Measurements from ENCODE around the gene TRPM5. TPM values are rescaled to one million over a fixed set of nuclear protein-coding genes. Genes with fewer than 3 reads are reported as not detected.

The TRPM5 gene
- polyA plus RNA-seq, 1 donor: 0.87 TPM

DNA sequence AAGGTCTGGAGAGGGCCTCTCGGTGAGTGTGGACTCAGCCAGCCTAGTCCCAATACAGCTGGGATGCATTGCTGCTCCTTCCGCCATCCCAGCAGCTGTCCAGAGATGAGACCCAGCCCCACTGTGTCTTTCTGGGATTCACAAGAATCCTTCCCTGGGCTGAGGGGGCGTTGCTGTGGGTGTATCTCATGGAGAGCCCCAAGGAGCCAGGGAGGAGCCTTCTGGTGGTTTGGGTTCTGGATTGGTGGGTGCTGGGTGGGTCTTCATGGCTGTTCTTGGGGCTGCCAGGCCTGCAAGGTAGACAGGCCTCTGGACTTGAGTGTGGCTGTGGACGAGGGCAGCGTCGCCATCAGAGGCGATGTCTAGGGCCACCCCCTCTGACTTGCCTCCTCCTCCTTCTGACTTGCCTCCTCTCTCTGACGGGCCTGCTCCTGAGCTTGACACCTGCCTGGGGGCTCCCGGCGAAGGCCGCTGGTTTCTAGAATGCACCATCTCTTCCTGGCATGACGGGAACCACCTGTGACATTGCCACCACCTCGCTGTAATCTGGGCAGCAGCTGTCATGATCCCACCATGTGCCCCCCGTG lies 17.7 kb upstream of the TRPM5 start:
- H3K4me3 ChIP-seq (ENCODE audit: low read length): no peak overlapping the region
- DNase-seq: no peak
- H3K4me1 ChIP-seq (ENCODE audit: control insufficient read depth, insufficient read depth, low read length): peaks cover 44% of the 10 kb centered on the region
- H3K27me3 ChIP-seq (ENCODE audit: control insufficient read depth, insufficient read depth, low read length): no peaks in the 10 kb centered on the region
- no peaks in the 10 kb centered on the region for H3K9me3 ChIP-seq (ENCODE audit: control insufficient read depth, low read depth, low read length)
- no peak overlapping the region for H3K27ac ChIP-seq (ENCODE audit: low read length)
- WGBS (ENCODE audit: insufficient coverage, low lambda C conversion rate): no CpG with 5 or more reads among the region's 14 CpGs
- no peaks in the 10 kb centered on the region for H3K36me3 ChIP-seq (ENCODE audit: control insufficient read depth, insufficient read depth, low read length)

DNA sequence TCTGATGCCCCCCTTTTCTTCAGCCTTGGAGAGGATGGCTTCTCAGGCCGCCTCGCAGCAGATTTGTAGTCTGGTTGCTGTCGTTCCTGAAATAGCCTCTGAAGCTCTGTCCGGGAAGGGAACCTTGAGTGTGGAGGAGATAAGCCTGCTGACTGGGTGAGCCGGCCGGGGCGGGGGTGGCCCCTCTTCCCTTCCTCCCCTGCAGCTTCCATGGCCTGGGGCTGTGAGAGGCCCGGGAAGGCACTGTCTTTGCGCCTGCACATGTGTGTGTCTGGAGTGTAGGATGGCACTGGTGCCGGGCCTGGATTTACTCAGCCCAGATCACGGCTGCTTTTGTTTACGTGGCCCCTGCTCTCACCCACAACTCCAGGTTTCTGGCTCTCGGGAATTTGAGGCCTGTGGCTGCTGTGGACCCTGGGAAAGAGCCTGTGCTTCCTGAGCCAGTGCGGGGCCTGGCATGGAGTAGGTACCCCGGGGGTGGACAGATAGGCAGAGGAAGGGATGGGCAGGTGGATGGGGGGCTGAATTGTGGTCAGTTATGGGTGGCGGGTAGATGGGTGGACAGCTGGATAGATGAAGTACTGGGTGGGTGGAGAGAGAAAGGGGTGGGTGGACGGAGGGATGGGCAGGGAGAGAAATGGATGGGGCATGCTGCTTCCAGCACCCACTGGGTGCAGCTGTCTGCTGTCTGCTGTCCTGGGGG lies 17.1 kb upstream of the TRPM5 start:
- Histone ChIP-seq H3K27me3 (ENCODE audit: control insufficient read depth, insufficient read depth, low read length) (no peaks in the 10 kb centered on the region), H3K4me3 (ENCODE audit: low read length) (no peak overlapping the region), H3K4me1 (ENCODE audit: control insufficient read depth, insufficient read depth, low read length) (peaks cover 44% of the 10 kb centered on the region), H3K27ac (ENCODE audit: low read length) (peak overlapping the region; percentile 75), H3K36me3 (ENCODE audit: control insufficient read depth, insufficient read depth, low read length) (no peaks in the 10 kb centered on the region), H3K9me3 (ENCODE audit: control insufficient read depth, low read depth, low read length) (no peaks in the 10 kb centered on the region)
- DNase-seq: no peak
- 100% methylated on average over 1 of the region's 17 CpGs for WGBS (ENCODE audit: insufficient coverage, low lambda C conversion rate)

DNA sequence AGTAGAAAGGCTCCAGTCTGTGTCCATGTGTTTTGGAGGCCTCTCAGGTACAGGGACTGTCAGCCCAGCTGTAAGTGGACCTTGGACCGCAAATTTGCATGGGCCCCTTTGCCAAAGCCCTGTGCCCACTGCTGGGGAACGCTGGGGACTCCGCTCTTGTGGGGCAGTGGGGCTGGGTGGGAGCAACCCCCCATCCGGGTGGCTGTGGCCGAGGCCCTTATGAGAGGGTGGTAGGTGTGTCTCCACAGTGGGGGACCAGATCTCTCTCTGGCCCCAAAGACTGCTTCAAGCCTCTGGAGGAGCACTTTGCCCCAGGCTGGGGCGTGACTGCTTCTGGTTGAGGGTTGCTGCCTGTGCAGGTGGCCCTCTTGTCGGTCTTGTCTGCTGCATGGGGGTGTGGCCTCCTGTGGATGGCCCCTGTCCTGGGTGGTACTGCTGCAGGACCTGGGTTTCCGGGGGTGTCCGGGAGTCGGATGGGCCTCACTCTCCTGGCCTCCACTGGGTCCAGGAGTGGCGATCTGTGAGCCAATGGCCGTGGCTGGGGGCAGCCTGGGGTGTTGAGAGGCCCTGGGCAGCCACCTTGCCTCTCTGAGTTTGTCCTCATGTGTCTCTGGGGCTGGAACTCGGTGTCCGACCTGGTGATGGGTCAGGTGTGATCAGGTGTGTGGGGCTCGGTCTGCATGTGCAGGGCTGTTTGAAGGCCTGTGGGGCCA lies 16.4 kb upstream of the TRPM5 start:
- H3K9me3 ChIP-seq (ENCODE audit: control insufficient read depth, low read depth, low read length): no peaks in the 10 kb centered on the region
- WGBS (ENCODE audit: insufficient coverage, low lambda C conversion rate): no CpG with 5 or more reads among the region's 15 CpGs
- H3K4me1 ChIP-seq (ENCODE audit: control insufficient read depth, insufficient read depth, low read length): peaks cover 44% of the 10 kb centered on the region
- peak; percentile 59 to 93 for DNase-seq
- H3K36me3 ChIP-seq (ENCODE audit: control insufficient read depth, insufficient read depth, low read length): no peaks in the 10 kb centered on the region
- H3K27me3 ChIP-seq (ENCODE audit: control insufficient read depth, insufficient read depth, low read length): no peaks in the 10 kb centered on the region
- H3K4me3 ChIP-seq (ENCODE audit: low read length): no peak overlapping the region
- peak overlapping the region; percentile 75 for H3K27ac ChIP-seq (ENCODE audit: low read length)

DNA sequence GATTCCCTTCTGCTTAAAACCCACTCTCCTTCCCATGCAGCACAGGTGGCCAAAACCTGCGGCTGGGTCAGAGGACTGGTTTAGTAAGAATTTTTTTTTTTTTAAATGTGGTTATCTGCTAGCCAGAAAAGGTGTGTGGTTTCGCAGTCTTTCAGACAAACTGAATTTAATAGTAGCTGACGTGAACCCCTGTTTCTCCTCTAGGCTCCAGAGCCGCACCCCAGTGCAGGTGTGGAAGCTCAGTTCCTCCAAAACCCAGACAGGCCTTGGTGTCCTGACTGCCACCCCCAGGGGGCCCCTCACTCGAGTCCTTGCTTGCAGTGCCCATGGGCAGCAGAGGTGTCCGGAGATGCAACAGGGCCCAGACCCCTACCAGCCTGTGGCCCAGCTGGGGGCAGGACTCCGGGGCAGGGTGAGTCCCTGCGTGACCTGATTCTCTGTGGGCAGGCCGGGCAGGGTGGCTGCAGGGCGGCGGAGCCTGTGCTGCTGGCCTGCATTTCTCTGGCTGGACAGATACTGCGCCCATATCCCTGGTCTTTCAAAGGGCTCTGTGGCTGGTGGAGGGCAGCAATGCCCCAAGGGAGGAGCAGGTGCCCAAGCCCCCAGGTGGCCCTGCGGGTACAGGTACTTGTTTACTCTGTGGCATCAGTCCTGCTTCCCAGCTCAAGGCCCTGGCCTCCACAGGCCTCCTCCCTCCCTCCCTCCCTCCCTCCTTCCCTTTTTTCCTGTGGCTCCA lies 15.7 kb upstream of the TRPM5 start:
- no peak for DNase-seq
- Histone ChIP-seq H3K4me1 (ENCODE audit: control insufficient read depth, insufficient read depth, low read length) (peaks cover 44% of the 10 kb centered on the region), H3K27me3 (ENCODE audit: control insufficient read depth, insufficient read depth, low read length) (no peaks in the 10 kb centered on the region), H3K4me3 (ENCODE audit: low read length) (no peak overlapping the region), H3K9me3 (ENCODE audit: control insufficient read depth, low read depth, low read length) (no peaks in the 10 kb centered on the region), H3K36me3 (ENCODE audit: control insufficient read depth, insufficient read depth, low read length) (no peaks in the 10 kb centered on the region), H3K27ac (ENCODE audit: low read length) (peak overlapping the region; percentile 75)
- WGBS (ENCODE audit: insufficient coverage, low lambda C conversion rate): 82% methylated on average over 2 of the region's 13 CpGs

DNA sequence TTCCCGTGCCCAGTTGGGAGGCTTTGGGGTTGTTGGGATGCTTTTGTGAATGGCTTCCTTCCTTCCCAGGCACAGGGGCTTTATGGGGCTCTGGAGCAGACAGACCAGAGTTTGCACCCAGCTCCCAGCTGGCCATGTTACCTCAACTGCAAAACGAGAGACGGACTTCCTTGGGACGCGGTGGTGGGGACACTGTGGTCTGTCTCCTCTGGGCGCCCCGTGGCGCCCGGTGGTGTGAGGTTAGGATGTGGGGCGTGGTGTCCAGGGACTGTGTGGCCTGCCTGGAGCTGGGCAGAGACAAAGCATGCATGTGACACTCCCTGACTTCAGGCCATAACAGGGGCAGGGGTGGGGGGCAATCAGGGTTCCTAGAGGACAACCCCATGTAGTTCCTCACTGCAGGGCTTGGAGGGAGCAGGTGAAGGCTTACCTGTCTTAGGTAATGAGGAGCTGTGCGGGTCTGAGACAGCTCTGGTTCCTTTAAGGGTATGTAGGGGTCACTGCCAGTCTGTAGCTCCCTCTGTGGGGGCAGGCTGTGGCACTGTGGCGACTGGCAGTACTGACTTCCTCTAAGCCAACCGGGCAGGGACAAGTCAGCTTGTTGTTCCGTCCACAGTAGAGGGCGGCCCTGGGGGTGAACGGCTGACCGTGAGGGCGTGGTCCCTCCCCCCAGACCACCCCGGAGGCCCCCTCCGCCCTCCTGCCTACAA lies 14.9 kb upstream of the TRPM5 start:
- Histone ChIP-seq H3K4me3 (ENCODE audit: low read length) (no peak overlapping the region), H3K27ac (ENCODE audit: low read length) (no peak overlapping the region), H3K27me3 (ENCODE audit: control insufficient read depth, insufficient read depth, low read length) (no peaks in the 10 kb centered on the region), H3K4me1 (ENCODE audit: control insufficient read depth, insufficient read depth, low read length) (peaks cover 44% of the 10 kb centered on the region), H3K9me3 (ENCODE audit: control insufficient read depth, low read depth, low read length) (no peaks in the 10 kb centered on the region), H3K36me3 (ENCODE audit: control insufficient read depth, insufficient read depth, low read length) (no peaks in the 10 kb centered on the region)
- DNase-seq: no peak
- no CpG with 5 or more reads among the region's 20 CpGs for WGBS (ENCODE audit: insufficient coverage, low lambda C conversion rate)

DNA sequence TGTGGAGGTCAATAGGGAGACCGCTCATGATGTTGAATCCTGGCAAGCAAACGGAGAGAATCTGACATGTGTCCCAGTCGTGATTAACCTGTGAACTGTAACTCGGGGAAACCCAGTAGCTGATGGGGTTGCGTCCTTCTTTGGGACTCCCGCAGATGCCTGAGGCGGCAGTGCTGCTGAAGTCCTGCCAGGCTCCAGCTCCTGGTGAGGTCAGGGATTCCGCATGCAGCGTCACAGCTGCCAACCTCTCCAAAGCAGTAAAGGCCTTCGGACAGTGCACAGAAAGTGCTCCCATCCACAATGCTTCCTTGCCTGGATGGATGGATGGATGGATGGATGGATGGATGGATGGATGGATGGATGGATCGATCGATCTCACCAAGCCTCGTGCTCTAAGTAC lies 14.0 kb upstream of the TRPM5 start:
- peaks cover 37% of the 10 kb centered on the region for H3K4me1 ChIP-seq (ENCODE audit: control insufficient read depth, insufficient read depth, low read length)
- H3K4me3 ChIP-seq (ENCODE audit: low read length): no peak overlapping the region
- no peaks in the 10 kb centered on the region for H3K9me3 ChIP-seq (ENCODE audit: control insufficient read depth, low read depth, low read length)
- WGBS (ENCODE audit: insufficient coverage, low lambda C conversion rate): no CpG with 5 or more reads among the region's 13 CpGs
- no peaks in the 10 kb centered on the region for H3K36me3 ChIP-seq (ENCODE audit: control insufficient read depth, insufficient read depth, low read length)
- H3K27me3 ChIP-seq (ENCODE audit: control insufficient read depth, insufficient read depth, low read length): no peaks in the 10 kb centered on the region
- no peak overlapping the region for H3K27ac ChIP-seq (ENCODE audit: low read length)
- no peak for DNase-seq

DNA sequence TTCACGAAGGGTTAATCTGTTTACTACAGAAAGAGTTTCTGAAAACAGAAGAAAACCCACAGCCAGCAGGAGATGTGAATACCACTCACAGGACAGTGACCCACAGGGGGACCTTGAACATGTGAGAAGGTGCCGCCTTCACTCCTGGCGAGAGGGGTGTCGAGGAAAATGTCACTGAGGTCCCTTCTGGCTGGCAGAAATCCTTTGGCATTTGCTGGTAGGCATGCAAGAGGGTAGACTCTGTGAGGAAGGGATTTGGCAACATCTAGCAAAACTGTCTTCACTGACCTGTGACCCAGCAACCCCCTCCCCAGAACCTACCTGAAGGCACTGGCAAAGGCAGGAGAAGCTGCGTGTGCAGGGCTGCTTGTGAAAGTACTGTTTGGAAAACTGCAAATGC lies 9.1 kb upstream of the TRPM5 start:
- no peak overlapping the region for H3K4me3 ChIP-seq (ENCODE audit: low read length)
- H3K27ac ChIP-seq (ENCODE audit: low read length): no peak overlapping the region
- H3K36me3 ChIP-seq (ENCODE audit: control insufficient read depth, insufficient read depth, low read length): no peaks in the 10 kb centered on the region
- H3K4me1 ChIP-seq (ENCODE audit: control insufficient read depth, insufficient read depth, low read length): no peaks in the 10 kb centered on the region
- DNase-seq: no peak
- 100% methylated on average over 1 of the region's 5 CpGs for WGBS (ENCODE audit: insufficient coverage, low lambda C conversion rate)
- H3K9me3 ChIP-seq (ENCODE audit: control insufficient read depth, low read depth, low read length): no peaks in the 10 kb centered on the region
- no peaks in the 10 kb centered on the region for H3K27me3 ChIP-seq (ENCODE audit: control insufficient read depth, insufficient read depth, low read length)

DNA sequence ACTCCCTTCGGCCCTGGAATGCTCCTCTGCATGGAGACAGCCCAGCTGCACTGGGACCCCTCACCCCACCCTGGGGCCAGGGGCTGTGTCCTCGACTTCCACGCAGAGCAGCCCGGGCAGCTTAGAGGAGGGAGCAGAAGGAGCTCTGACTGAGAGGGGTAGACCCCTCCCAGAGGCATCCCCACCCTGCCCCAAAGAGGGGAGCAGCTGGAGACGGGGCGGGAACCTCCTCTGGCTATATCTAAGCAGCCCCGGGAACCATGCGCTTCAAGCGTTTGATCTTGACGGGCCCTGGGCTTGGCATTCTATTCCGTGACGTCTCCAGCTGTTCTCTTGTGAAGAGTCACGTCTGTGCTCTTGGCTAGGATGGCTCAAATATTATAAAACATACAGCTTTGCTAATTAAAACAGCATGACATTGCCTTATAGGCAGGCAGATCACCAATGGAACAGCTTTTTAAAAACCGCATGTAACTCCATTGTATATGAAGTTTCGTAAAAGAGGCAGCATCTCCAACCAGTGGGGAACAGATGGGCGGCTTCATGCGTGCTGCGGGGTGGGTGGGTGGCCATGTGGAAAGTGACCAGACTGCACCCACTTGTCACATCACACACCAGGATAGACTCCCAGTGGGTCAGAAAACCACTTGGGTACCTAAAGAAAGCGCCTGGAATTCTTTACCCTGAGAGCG lies 8.2 kb upstream of the TRPM5 start:
- H3K27me3 ChIP-seq (ENCODE audit: control insufficient read depth, insufficient read depth, low read length): no peaks in the 10 kb centered on the region
- H3K27ac ChIP-seq (ENCODE audit: low read length): no peak overlapping the region
- no peaks in the 10 kb centered on the region for H3K4me1 ChIP-seq (ENCODE audit: control insufficient read depth, insufficient read depth, low read length)
- no peaks in the 10 kb centered on the region for H3K36me3 ChIP-seq (ENCODE audit: control insufficient read depth, insufficient read depth, low read length)
- WGBS (ENCODE audit: insufficient coverage, low lambda C conversion rate): 100% methylated on average over 1 of the region's 20 CpGs
- H3K4me3 ChIP-seq (ENCODE audit: low read length): no peak overlapping the region
- H3K9me3 ChIP-seq (ENCODE audit: control insufficient read depth, low read depth, low read length): no peaks in the 10 kb centered on the region
- no peak for DNase-seq

DNA sequence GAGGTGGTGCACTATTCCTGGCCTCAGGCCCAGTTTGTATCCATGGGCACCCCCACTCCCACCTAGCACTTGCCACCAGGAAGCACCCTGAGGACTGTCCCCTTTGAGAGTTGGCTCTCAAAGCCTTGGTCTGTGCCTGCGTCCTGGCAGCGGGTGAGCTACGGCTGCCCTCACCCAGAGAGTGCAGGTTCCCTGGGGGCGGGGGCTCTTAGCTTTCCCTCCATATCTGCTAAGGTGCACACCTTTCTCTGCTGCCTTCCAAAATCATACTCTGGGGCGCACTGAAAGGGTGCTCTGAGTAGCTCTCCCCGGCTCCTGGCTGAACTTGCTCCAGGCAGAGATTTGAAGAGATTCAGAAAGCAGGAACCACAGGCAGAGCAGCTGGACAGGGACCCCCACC lies 7.6 kb upstream of the TRPM5 start:
- H3K4me1 ChIP-seq (ENCODE audit: control insufficient read depth, insufficient read depth, low read length): no peaks in the 10 kb centered on the region
- DNase-seq: no peak
- no CpG with 5 or more reads among the region's 6 CpGs for WGBS (ENCODE audit: insufficient coverage, low lambda C conversion rate)
- no peak overlapping the region for H3K27ac ChIP-seq (ENCODE audit: low read length)
- H3K9me3 ChIP-seq (ENCODE audit: control insufficient read depth, low read depth, low read length): no peaks in the 10 kb centered on the region
- no peaks in the 10 kb centered on the region for H3K36me3 ChIP-seq (ENCODE audit: control insufficient read depth, insufficient read depth, low read length)
- H3K27me3 ChIP-seq (ENCODE audit: control insufficient read depth, insufficient read depth, low read length): no peaks in the 10 kb centered on the region
- H3K4me3 ChIP-seq (ENCODE audit: low read length): no peak overlapping the region

All from large intestine (tissue), 3 donors.